HL-60 (cell line): ENCODE data around the gene UBE2E1.
A peak's percentile ranks its signal among the peaks of the same experiment; 100 is the strongest.

Source experiments
- CTCF ChIP-seq: IDR thresholded peaks from one replicate; pipeline ENCODE4 v1.5.1; 2011; ENCODE audit warnings: low read length, control low read depth, inconsistent platforms; ENCODE audit not compliant: insufficient read depth
- POLR2AphosphoS5 ChIP-seq: IDR thresholded peaks from 2 replicates; pipeline ENCODE4 v1.6.1; 2012; ENCODE audit warnings: low read depth
- REST ChIP-seq: IDR thresholded peaks from 2 replicates; pipeline ENCODE4 v1.6.1; 2012; ENCODE audit warnings: low read depth; ENCODE audit not compliant: insufficient replicate concordance

- TF ChIP-seq POLR2AphosphoS5 = no peak
- peak; percentile 42 for TF ChIP-seq CTCF
- TF ChIP-seq REST = no peak
Measured at GRCh38 chr3:23888617-23889228, 83.0 kb downstream of the UBE2E1 start.
